ENCODE results near the gene APBA3. TPM values are rescaled to one million over a fixed set of nuclear protein-coding genes. Genes with fewer than 3 reads are reported as not detected.
"Not testable (repeated sequence)": the region's sequence is repeated elsewhere in the genome, so short reads cannot be mapped to it uniquely, and the experiment has no call there.

The APBA3 gene
- total RNA-seq, 1 donor from 2014 or later, result 51.2 TPM

GRCh38 chr19:3760871-3761361, 576 bp downstream of the APBA3 start:
- Mint-ChIP-seq H3K9me3 (no peaks in the 10 kb centered on the region), H3K36me3 (ENCODE audit: low read depth) (peaks cover 41% of the 10 kb centered on the region), H3K27ac (peak overlapping the region; percentile 91), H3K4me1 (peaks cover 38% of the 10 kb centered on the region), H3K27me3 (no peaks in the 10 kb centered on the region), H3K4me3 (peak overlapping the region; percentile 92)
- no peak for TF ChIP-seq CTCF (IDR thresholded peaks at IDR 0.05)
- intact Hi-C loops (cut with micrococcal nuclease), result loop anchor here (1.0 to 5.0 kb wide), 11 partner anchors 40 to 1921 kb away; partner anchors contain the start of genes CHAF1A, DAPK3, DPP9 and FZR1
- ChIA-PET CTCF (interaction anchor here (0.6 to 3.5 kb wide), 3 partner anchors 26 to 379 kb away, joined by 3 to 27 read pairs (median 5); no protein-coding TSS in a partner anchor), POLR2A (interaction anchor here (0.6 to 4.0 kb wide), 8 partner anchors 51 to 1292 kb away, joined by 6 to 84 read pairs (median 10); partner anchors contain the start of genes EEF2, HDGFL2 and YJU2)
- DNase-seq (no peak), ATAC-seq (ENCODE audit: low read depth) (no peak)

DNA sequence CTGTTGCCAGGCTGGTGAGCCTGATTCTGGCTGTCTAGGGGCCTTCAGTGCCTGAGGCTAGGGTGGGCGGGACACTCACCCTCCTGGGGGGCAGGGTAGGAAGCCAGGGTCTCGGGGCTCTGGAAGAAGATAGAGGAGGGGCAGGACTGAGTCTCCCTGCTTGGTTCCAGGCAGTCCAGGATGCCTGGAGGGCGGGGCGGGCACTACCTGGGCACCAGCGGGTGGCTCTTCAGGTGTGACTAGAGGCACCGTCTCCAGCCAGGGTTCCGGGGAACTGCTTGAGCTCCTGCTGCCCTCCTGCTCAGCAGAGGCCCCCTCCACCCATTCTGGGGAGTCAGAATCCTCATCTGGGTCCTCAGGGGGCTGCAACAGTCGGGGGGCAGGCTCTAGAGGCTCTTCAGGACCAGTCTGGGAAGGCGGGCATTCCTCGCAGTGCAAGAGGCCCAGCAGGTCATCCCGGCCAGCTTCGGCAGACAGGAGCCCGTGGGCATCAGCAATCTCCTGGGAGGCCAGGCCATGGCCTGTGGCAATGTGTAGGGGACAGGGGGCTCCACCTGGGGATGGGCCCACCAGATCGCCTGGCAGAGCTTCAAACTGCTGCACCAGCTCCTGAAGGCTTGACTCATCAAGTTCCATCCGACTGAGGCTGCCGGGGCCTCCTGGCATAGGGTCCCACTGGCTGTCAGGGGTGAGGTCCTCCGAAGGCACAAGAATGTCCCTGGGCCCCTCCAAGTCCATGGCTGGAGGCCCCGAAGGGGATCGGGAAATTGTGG, 1.8 kb downstream of the APBA3 start:
- POLR2A ChIA-PET, result interaction anchor here (0.5 to 4.0 kb wide), 4 partner anchors 52 to 226 kb away, joined by 4 to 84 read pairs (median 9); partner anchors contain the start of gene EEF2
- no peaks in the 10 kb centered on the region for H3K9me3 Mint-ChIP-seq
- peaks cover 50% of the 10 kb centered on the region for H3K36me3 Mint-ChIP-seq (ENCODE audit: low read depth)
- no peaks in the 10 kb centered on the region for H3K27me3 Mint-ChIP-seq
- CTCF ChIA-PET, result interaction anchor here (1.7 kb wide), 1 partner anchor 62 kb away, joined by 3 read pairs; no protein-coding TSS in a partner anchor
- no peak overlapping the region for H3K27ac Mint-ChIP-seq
- H3K4me3 Mint-ChIP-seq, result no peak overlapping the region
- ATAC-seq (ENCODE audit: low read depth) (no peak), DNase-seq (no peak)
- H3K4me1 Mint-ChIP-seq, result peaks cover 38% of the 10 kb centered on the region
- intact Hi-C loops (cut with micrococcal nuclease), result loop anchor here (2.0 to 5.0 kb wide), 10 partner anchors 39 to 1923 kb away; partner anchors contain the start of genes CHAF1A, DAPK3, DPP9 and FZR1
- TF ChIP-seq CTCF (IDR thresholded peaks at IDR 0.05), result no peak

DNA sequence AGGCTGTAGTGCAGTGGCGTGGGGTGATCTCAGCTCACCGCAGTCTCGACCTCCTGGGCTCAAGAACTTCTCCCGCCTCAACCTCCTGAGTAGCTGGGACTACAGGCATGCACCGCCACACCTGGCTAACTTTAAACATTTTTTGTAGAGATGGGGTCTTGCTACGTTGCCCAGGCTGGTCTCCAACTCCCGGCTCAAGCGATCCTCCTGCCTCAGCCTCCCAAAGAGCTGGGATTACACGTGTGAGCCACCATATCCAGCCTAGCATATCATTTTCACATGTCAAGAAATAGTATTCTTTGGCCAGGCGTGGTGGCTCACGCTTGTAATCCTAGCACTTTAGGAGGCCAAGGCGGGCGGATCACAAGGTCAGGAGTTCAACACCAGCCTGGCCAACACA, 3.2 kb downstream of the APBA3 start:
- Mint-ChIP-seq H3K4me1 (peaks cover 38% of the 10 kb centered on the region), H3K36me3 (ENCODE audit: low read depth) (peaks cover 60% of the 10 kb centered on the region)
- ATAC-seq (ENCODE audit: low read depth); H3K27me3 Mint-ChIP-seq; H3K9me3 Mint-ChIP-seq; intact Hi-C loops (cut with micrococcal nuclease); DNase-seq; H3K4me3 Mint-ChIP-seq; H3K27ac Mint-ChIP-seq: not testable (repeated sequence)
- CTCF ChIA-PET, result interaction anchor here (1.7 kb wide), 1 partner anchor 63 kb away, joined by 3 read pairs; no protein-coding TSS in a partner anchor
- POLR2A ChIA-PET, result interaction anchor here (2.1 kb wide), 1 partner anchor 64 kb away, joined by 4 read pairs; no protein-coding TSS in a partner anchor

DNA sequence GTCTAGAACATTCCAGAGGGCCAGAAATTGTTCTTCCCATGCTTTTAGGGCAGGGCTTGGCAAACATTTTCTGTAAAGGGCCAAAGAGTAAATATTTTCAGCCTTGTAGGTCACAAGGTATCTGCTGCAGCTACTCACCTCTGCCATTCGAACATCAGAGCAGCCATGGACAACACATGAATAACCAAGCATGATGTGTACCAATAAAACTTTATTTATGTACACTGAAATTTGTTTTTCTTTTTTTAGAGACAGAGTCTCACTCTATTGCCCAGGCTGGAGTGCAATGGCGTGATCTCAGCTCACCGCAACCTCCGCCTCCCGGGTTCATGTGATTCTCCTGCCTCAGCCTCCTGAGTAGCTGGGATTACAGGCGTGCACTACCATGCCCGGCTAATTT, 3.8 kb downstream of the APBA3 start:
- CTCF ChIA-PET, result interaction anchor here (0.9 kb wide), 1 partner anchor 38 kb away, joined by 3 read pairs; no protein-coding TSS in a partner anchor
- peaks cover 60% of the 10 kb centered on the region for H3K36me3 Mint-ChIP-seq (ENCODE audit: low read depth)
- not testable (repeated sequence) for H3K9me3 Mint-ChIP-seq

GRCh38 chr19:3753631-3754410, 7.7 kb downstream of the APBA3 start:
- Mint-ChIP-seq H3K4me3 (no peak overlapping the region), H3K27me3 (no peaks in the 10 kb centered on the region), H3K27ac (no peak overlapping the region), H3K9me3 (no peaks in the 10 kb centered on the region), H3K4me1 (peaks cover 2% of the 10 kb centered on the region), H3K36me3 (ENCODE audit: low read depth) (peaks cover 69% of the 10 kb centered on the region)
- ATAC-seq (ENCODE audit: low read depth) (no peak), DNase-seq (no peak)
- ChIA-PET POLR2A (no interaction called here), CTCF (no interaction called here)
- no peak for TF ChIP-seq CTCF (IDR thresholded peaks at IDR 0.05)
- intact Hi-C loops (cut with micrococcal nuclease), result no loop called here

More for the DNA sequence above, 3.8 kb downstream of the APBA3 start:
- H3K27me3 Mint-ChIP-seq; ATAC-seq (ENCODE audit: low read depth); H3K27ac Mint-ChIP-seq; DNase-seq; H3K4me3 Mint-ChIP-seq; POLR2A ChIA-PET; intact Hi-C loops (cut with micrococcal nuclease): not testable (repeated sequence)
- H3K4me1 Mint-ChIP-seq, result peaks cover 32% of the 10 kb centered on the region
